GM19468 (cell line): ENCODE data around the gene MAD1L1.

Experiments
- ATAC-seq: cut with Tn5 transposase; IDR thresholded peaks from one replicate; pipeline ENCODE4 v1.9.1; 2021; ENCODE audit warnings: mild to moderate bottlenecking, moderate library complexity, moderate number of reproducible peaks; ENCODE audit not compliant: unreplicated experiment; ENCODE audit errors: extremely low read depth

Gene MAD1L1

DNA sequence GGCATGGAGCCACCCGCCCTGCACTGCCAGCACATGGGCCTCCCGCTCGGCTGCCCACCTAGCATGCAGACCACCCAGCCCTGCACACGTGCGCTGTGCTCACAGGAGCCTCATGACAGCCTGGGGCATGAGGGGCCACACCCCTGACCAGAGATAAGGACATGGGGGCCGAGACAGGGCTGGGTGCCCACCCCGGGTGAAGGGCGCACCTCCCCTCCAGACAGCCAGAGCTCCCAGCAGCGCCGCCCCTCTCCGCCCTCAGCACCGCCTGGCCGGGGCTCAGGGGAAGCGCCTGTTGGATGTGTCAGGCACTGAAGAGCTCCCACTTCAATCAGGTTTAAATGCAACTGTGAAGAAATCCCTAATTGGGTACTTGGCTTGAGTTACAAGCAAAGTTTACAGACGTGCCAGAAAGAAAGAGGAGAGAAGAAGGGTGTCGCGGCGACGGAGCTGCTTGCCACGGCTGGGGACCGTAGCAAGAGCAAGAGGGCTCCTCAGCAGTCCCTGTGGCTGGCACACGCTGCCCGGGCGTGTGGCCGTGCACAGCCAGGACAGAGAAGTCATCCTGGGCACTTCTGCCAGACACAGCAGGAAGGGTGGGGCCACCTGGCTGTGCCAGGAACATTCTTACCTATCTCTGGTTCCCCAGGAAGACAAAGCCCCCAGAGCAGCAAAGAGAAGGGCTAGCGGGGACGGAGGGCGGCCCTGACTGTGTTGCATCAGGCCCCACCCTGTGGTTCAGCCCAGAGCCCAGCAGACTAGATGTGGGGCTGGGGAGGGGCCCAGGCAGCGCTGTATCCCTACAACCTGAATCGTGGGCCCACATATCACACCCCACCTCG lies 315.3 kb downstream of the MAD1L1 start:
- no peak for ATAC-seq

DNA sequence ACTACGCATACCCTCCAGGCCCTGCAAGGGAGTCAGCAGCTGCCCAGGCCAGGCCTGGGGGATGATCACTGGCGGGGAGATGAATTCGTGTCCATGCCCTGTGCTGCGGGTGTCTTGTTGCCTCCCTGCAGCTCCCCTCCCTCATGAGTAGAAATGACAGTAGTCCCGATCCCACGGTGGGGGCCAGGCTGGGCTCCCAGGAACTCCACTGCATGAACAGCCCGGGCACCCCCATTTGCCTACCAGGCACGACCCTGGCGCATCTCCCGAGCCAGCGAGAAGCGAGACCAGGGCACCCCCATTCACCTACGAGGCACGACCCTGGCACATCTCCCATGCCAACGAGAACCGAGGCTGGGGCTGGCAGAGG lies 316.2 kb downstream of the MAD1L1 start:
- no peak for ATAC-seq

DNA sequence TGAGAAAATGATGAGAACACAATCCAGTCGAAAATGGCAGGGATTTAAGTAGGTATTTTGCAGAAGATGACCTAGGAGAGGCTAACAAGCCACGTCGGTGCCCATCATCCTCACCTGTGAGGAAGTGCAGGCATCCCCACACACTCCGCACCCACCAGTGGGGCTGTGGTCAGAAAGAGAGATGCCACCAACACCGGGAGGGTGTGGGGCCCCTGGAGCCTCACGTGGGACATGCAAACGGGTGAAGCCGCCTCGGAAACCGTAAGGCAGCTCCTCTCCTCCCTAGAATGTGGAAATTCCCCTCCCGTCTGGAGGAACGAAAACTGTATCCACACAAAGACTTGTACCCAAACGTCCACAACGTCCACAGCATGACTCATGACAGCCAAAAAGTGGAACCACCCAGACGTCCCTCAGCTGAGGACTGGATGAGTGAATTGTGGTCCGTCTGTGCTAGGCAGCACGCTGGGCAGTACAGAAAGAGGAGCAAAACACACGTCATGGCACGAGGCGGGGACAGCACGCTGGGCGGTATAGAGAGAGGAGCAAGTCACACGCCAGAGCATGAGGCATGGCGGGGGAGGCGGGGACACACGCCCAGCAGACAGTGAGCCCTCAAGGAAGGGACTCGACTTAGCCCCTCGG lies 316.7 kb downstream of the MAD1L1 start:
- no peak for ATAC-seq

DNA sequence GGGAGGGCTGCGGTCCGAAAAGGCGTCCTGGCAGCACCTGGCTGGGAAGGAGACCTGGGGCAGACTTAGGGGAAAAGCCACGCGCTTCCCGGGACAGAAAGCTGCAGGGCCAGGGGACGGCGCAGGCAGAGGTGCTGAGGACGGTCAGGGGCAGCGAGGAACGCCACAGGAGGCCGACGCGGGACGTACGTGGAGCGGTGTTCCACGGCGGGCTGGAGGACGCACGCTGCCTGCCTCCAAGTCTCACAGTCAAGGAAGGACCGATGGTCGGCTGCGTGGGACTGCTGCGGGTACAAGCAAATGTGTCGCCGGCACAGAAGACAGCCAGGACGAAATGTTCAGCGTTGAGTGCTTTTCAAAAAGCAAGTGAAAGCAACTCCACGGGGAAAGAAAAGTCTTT lies 317.4 kb downstream of the MAD1L1 start:
- no peak for ATAC-seq

DNA sequence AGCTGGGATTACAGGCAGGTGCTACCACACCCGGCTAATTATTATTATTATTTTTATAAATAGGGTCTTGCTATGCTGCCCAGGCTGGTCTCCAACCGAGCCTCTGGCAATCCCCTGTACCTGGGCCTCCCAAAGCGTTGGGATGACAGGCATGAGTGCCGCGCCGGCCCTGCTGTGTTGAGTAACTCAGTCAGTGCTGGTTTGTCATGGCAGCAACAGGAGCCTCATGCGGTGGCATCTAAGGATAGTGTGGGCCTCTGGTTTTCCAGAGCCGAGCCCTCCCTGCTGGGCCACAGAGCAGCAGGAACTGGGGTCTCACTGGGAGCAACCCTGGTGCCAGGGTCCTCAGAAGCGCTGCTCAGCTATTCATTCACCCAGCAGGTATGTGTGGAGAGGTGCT lies 318.0 kb downstream of the MAD1L1 start:
- ATAC-seq, result no peak

DNA sequence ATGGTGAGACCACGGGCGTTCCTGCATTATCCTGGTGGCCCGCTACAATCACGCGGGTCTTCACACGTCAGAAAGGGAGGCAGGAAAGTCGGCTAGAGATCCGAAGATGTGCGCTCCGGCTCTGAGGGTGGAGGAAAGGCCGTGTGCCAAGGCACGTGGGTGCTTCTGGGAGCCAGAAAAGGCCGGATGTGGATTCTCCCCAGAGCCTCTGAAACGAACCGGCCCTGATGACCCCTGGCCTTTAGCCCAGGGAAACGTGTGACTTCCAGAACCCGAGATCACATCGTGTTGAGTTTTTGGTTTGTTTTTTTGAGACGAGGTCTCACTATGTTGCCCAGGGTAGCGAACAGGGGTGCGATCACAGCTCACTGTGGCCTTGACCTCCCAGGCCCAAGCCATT lies 318.4 kb downstream of the MAD1L1 start:
- no peak for ATAC-seq

DNA sequence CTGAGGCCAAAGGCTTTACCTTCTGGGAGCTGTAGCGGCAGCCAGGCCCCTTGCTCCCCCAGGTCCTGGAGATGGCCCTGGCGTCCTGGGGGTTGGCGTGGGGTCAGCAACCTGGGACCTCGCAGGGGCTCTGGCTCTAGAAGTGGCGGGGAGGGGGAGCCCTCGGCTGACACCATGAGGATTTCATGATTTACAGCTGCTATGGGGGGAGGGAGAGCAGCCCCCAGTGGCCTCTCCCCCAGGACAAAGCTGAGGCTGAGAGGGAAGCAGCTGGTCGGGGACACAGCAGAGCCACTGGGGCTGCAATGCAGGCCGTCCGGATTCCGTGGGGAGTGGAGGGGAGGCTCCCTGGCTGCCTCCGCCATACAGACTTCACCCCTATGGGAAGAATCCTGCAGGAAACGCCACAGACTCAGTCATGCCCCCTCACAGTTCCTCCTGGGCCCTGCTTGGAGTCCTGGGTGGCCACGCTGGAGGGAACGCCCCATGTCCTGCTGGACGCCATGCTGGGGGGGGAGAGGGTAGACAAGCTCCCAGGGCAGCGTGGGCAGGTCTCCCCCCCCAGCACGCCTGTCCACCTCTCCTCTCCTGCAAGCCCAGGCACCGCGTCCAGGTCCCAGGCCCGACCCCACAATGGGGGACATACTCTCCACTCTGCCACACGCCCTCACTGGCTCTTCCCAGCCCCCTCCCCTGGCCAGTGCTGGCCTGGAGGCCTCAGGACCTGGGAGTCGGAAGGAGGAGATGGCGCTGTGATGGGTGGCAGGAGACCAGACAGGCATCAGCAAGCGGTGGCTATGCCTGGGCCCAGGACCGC lies 319.1 kb downstream of the MAD1L1 start:
- no peak for ATAC-seq

DNA sequence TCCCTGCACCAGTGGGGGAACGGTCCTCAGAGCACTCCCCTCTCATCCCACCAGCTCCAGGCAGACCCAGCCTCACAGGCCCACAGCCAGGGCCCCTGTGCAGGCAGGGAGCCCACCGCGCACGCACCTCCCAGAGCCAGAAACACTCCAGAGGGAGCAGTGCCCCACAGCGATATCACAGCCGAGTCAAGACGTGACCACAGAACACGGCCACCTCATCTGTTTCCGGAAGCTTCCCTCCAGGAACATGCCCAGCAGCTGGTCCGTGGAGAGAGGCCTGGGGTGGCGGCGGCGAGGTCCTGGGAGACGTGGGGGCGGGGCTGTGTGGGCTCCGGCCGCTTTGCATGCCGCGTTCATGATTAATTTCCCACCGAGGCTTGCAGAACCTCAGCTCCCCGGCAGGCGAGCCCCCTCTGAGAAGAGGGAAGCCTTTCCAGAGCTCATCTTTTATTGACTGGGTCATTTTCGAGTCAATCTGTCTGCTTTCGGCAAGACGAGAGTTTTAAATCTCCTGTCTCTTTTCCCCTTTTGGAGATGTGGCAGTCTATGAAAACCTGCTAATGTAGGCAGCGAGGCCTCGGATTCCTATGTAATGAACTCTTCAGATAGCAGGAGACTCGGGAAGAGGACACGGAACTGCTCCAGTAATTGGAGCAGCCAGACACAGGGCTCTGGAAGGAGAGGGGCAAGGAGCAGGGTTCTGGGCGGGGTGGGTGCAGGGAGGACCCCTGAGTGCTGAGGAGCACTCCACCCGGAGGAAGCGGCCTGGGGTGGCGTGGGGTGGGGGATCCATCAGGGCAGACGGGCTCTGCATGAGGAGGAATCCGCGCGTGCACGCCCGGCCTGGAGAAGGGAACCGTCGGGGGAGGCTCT lies 319.9 kb downstream of the MAD1L1 start:
- ATAC-seq, result no peak

DNA sequence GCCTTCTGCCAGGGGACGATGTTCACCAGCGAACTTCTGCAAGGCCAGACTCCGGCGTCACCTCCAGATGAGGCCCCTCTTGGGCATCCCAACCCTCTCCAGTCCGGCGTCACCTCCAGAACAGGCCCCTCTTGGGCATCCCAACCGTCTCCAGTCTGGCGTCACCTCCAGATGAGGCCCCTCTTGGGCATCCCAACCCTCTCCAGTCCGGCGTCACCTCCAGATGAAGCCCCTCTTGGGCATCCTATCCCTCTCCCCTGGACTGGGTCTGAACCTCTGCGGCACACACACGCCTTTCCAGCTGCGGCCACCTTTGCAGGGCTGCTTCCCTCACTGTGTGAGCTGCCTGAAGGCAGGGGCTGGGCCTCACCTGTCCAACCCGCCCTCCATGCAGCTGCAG lies 321.2 kb downstream of the MAD1L1 start:
- ATAC-seq, result no peak

DNA sequence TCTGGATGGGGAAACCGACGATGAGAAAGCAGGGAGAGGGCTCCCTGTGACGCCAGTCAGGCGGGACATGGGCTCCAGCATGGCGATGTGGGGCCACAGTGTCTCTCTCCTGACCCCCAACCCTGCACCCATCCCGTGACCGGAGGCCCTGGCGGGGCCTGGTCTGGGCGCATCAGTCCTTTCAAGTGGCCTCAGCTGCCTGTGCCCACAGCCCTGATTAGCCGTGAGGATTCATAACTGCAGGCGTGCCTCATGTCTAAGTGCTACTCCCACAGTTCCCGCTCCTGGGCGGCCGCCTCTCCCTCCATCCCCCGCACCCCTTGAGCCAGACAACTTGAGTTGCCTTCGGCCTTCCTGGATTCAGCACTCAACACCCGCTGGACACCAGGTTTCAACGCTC lies 321.9 kb downstream of the MAD1L1 start:
- no peak for ATAC-seq

DNA sequence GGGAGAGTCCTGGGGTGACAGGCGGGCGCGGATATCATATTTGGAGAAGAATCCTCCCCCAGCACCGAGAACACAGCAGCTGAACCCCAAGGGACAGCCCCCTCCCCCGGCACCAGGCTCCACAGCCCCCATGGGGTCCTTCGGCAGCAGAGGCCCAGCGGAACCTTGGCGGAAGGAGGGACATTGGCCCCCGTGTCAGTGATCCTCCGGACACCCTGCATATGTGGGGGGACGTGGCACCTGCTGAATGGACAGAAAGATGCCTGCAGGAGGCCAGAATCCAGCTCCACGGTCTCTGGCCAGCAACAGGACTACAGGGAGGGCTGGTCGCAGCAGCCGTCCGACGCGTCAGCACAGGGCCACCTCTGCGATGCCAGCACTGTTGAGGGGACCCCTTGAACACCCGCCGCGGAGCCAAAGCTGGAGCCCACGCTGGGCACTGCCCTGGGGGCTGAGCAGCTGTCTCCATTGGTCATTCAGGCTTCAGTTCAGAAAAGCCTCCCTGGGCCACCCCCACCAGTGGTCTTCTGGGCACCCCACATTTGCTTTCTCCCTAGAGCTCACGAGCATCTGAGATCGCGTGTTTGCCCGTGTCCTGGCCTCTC lies 322.6 kb downstream of the MAD1L1 start:
- no peak for ATAC-seq

DNA sequence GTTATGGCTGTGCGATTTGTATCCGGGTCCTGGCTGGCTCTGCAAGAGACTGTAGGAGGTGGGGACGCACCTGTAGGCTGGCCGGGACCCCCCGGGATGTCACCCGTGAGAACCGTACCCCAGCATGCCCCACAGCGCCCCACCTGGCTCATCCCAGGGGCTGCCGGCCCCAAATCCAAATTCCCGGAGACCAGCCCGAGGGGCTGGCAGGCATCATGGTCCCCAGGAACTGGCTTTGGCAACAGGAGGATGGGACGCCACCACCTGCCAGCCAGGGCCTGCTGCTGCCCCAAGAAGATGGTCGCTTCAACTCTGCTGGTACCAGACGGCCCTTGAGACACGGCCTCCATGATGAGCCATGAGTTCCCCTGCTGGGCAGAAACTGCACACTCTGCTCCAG lies 323.3 kb downstream of the MAD1L1 start:
- ATAC-seq, result no peak

DNA sequence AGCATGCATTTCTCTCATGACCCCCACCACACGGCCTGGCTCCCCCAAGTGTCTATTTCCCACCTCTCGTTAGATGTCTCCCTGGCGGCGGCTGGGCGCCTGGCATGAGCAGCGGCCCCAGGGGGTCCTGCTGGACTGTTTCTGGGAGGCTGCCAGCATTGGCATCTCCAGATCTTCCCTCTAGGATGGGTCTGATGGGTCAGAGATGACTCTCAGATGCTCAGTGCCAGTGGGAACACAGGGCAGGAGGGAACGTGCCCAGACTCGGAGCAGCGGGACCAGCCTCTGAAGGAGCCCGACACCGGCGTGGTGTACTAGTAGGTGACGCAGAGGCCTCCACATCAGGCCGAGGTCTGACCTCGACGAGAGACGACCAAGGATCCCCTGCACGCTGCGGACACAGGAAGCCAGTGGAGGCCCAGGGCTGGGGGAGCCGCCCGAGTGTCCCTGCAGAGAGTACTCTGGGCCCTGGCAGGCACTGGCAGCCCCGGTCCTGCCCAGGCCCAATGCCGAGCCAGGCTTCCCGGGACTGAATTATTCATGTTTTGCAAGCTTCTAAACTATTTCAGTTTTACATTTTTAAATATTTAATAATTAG lies 323.8 kb downstream of the MAD1L1 start:
- no peak for ATAC-seq

DNA sequence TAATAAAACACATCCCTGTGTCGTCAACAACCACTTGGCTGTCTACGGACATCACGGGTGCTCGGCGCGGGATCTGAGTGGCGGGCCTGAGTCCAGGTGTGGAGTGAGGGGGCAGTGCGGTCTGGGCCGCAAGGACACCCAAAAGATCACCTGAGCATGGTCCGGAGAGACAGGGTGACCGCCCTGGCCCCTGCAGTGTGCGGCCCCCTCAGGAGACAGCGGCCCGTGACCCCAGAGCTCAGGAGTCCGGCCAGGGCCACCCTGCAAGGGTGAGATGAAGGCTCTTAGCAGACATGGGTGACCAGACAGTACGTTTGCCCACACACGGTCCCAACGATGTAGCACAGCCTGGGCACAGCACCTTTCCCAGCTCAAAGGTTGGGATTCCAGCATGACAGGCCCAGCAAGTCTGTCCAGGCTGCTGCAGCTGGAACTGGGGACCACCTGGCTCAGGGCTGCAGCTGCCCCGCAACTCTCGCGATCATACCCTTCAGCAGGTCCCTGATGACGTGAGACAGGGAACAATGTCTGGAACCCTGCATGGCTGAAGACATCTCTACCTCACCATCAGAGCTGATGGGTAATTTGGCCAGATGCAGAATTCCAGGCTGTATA lies 324.9 kb downstream of the MAD1L1 start:
- ATAC-seq, result no peak

DNA sequence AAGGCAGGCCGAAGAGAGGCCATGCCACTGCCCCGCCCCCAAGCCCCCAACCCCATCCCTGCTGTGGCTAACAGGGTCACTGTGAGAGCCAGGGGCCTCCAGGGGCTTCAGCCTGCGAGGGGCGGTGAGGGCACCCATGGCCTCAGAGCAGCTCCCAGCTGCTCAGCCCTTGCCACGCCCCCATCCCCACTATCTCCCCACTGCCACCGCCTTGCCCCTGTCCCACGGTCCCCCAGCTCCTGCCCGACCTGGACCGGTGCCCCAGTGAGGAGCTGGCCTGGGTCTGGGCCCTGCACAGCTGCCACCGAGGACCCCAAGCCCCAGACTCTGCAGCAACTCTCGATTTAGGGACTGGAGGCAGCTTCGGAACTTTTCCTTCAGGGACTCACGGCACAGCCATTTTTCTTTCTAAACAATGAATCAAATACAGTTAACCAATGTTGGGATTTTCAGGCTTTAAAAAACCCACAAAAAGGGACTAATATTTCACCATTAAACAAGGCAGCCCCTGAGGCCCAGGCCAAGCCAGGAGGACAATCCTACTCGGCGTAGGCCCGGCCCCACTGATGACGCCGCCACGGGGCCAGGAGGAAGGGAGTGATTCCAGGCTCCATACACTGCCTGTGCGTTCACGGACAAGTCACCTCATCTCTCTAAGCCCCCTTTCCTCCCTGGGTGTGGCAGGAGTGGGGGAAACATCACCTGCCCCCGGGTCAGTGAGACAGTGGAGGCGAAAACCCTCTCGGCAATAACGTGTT lies 325.6 kb downstream of the MAD1L1 start:
- no peak for ATAC-seq

DNA sequence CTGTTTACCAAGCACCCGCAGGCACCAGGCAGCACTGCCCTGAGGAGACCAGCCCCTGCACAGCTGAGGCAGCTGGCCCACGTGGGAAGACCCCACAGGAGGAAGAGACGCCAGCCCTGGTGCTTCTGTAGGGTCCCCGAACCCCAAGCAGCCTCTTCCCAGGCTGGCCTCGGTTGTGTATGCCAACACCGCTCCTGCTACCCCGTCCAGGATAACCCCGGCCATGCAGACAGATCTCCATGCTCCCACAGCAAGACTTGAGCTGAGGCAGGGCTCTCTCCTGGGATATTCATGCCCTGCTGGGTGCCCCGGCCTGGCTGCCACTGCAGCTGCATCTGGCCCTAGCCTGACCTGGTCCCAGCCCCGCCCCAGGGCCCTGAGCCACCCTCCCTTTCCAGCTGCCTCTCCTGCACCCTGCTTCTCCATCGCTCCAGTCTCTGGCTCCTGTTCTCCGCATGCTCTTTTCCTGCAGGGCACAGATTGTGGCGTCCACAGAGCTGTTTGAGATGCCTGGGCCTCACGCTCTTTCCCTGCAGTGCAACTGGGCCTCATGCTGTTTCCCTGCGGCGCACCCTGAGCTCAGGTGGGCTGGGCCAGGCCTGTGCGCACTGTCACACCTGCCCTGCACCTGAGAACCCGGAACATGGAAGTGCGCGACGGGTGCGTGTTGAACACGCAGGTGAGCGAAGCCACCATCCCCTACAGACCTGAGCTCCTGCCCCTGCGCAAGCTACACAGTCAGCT lies 326.5 kb downstream of the MAD1L1 start:
- ATAC-seq, result no peak

DNA sequence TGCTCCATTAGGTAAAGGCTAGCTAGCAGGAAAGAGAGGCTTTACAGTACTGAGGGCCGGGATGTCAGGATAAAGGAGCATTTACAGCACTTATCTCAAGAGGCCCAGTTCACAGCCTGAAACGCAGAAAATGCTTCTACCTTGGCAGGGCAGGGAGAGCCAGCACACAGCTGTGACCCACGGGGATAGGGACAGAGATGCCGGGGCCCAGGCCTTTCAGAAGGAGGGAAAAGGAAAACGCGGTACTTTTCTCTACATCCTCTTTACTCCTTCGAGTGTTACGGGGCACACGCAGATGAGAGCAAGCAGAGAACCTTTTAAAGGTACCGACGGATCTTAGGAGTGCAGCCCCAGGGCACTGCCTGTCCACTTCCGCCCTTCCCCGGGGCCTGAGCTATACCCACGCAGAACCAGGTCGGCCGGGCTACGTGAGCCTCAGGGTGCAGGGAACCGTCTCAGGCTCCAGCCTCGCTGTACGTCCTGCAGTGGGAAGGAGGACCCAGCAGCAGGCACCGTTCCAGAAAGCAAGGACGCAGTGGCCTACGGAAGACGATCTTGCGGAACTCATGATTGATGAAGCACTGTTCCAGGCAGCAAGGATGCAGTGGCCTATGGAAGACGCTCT lies 330.4 kb downstream of the MAD1L1 start:
- no peak for ATAC-seq
